GM18907 (cell line): ENCODE data around the gene SHTN1.

Experiments
- ATAC-seq: cut with Tn5 transposase; IDR thresholded peaks from one replicate; pipeline ENCODE4 v1.9.1; 2021; ENCODE audit warnings: mild to moderate bottlenecking, moderate library complexity; ENCODE audit not compliant: unreplicated experiment

The SHTN1 gene

GRCh38 chr10:117005026-117005526 lies at the start of gene SHTN1:
Gene SHTN1, minus strand, starts transcription at chr10:117005187. Its CDS starts 108 bp downstream, at chr10:117005079.
- peak; percentile 44 for ATAC-seq

GRCh38 chr10:117053482-117053881 lies 48.5 kb upstream of the SHTN1 start:
- no peak for ATAC-seq

- no peak for ATAC-seq
These were observed 43.0 kb upstream of the SHTN1 start for GRCh38 chr10:117047947-117048346.

DNA sequence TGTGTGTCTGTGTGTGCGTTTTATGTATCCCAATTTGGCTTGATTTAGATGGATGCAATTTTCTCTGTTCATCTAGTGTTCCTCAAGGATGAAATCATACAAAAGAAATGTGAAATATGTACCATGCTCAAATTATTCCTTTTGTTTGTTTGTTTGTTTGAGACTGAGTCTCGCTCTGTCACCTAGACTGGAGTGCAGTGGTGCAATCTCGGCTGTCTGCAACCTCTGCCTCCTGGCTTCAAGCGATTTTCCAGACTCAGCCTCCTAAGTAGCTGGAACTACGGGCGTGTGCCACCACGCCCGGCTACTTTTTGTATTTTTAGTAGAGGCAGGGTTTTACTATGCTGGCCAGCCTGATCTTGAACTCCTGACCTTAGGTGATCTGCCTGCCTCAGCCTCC lies 11.3 kb upstream of the SHTN1 start:
- no peak for ATAC-seq

DNA sequence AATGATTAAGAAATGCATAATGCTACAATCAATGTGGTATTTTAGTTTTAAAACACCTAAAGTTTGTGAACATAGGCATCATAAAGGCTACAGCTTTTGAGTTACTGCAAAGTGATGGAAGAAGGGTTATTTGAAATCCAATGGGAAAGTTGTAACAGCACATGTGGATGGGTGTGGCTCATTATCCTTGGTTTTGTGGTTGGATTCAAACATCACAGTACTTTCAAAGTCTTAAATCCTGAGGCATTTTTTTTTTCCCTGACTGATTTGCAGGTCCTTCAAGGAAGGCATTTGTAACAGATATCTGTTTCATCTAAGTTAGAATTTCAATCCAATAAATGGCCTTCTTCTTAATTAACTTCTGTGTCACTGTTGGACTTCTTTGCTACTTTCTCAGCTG lies 9.8 kb upstream of the SHTN1 start:
- ATAC-seq: no peak

- no peak for ATAC-seq
These were observed 2.1 kb upstream of the SHTN1 start for GRCh38 chr10:117007080-117007479.

DNA sequence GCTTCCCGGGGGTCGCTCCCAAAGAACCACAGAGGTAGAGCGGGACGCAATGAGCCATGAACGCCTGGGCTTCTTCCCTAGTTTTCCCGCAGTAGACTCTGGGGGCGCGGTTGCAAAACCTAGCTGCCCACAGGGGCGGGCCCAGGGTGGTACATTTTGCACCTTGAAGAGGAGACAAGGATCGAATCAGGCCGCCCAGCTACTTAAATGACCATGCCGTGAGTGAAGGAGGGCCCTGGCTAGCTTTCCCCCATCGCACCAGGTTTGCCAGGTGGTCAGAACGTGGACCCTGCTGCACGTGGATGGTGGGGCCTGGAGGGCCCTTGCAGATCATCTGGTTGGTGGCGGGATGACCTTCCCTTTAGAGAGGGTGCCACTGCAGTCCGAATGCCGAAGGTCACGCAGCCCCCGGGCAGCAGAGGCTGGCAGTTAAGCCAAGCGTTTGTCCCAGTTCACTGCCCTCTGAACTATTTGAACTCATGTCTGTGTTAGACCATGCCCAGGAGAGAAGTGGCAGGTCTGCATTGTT lies 604 bp upstream of the SHTN1 start:
- no peak for ATAC-seq

GRCh38 chr10:117004227-117005025 lies 561 bp downstream of the SHTN1 start:
- peak; percentile 66 for ATAC-seq

- no peak for ATAC-seq
These were observed 1.7 kb downstream of the SHTN1 start for GRCh38 chr10:117003336-117003735.

DNA sequence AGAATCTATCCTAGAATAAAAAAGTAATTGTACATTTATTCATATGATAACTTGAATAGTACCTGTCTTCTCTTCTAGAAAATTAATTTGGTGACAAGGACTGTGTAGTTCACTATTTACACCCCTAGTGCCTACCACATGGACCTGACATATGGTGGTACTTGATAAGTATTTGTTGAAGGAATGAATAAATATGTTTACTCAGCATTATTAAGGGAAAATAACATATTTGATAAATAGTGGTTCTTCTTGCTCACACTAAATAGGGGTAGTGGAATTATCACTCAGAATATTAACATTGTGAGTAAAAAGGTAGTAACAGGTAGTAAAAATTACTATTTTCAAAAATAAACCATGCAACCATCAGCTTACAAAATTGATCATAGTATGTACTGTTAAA lies 2.8 kb downstream of the SHTN1 start:
- no peak for ATAC-seq

- no peak for ATAC-seq
These were observed 3.8 kb downstream of the SHTN1 start for GRCh38 chr10:117001144-117001543.

DNA sequence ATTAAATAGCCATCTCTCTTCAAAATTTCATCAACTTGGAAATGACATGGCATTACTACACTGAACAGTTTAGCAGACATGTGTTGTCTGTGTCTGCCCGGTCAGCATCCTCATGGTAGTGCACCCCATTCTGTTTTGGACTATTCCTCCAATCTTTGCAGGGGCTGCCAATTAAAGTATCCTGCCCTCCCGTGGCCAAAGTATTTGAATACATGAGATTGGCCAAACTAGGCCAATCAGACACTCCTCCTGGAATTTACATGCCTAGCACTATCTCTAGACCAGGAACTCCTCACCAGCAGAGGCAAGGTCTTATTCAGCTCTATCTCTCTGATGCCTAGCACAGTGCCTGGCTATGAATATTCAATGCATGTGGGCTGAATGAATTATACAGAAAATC lies 4.4 kb downstream of the SHTN1 start:
- no peak for ATAC-seq

DNA sequence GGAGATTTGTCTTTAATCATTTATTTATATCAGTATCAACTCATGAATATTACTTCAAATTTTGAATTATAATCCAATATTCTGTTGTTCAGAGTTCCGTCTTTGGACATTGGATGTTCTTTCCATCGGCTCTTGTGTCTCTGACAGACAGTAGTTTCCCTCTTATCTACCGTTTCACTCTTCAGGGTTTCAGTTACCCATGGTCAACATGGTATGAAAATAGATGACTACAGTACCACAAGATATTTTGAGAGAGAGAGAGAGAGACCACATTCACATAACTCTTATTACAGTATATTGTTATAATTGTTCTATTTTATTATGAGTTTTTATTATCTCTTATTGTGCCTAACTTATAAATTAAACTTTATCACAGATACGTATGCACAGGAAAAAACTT lies 6.8 kb downstream of the SHTN1 start:
- ATAC-seq: no peak

GRCh38 chr10:116997015-116997414 lies 8.0 kb downstream of the SHTN1 start:
- ATAC-seq: no peak

- ATAC-seq: no peak
These were observed 9.3 kb downstream of the SHTN1 start for GRCh38 chr10:116995648-116996047.

DNA sequence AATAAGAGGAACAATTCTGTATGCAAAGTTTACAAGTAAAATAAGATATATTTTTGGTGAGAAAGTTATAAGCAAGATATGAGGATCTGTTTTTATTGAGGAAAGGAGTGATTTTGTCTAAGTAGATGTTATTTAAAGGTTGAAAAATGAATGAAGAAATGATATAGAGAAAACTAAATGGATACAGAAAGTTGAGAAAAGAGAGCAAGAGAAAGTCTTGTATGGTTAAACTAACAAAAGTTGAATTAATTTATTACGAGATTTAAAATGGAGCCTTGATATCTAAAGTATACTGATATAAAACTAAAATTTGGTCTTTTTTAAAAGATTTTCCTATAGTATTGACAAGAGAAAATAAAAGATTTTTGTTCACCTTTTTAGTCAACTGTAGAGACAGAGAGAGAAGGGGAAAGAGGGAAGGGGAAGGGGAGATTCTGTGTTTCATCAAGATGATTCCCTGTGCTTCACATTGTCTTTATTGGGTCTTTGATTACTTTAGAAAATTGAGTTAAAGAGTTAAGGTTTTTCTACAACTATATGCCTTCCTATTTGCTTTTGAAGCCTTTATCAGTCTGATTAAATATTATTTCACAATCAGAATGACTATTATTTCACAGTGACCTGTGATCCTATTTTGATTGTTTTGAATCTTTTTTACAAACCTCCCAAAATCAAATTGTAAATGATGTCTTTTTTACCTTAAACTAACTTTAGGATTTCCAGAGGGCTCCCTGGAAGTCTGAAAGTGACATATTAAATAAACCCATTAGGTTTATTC lies 10.7 kb downstream of the SHTN1 start:
- ATAC-seq: no peak

GRCh38 chr10:116993610-116994009 lies 11.4 kb downstream of the SHTN1 start:
- no peak for ATAC-seq

DNA sequence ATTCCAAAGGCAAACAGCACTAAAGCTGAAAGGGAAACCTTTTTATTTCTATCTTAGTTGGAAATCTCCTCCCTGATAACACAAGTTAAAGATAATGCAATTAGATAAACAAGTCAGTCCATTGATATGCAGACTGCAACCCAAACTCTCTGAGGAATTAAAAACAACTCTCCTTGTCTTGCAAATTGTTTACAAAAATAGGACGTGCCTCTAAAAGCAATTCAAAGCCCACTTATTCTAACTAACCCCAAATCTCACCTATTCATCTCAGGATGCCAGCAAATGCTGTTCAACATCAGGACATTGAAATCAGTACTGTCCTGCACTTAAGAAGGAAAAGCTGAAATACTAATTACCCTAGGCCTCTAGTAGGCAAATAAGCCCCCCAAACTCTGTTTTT lies 12.8 kb downstream of the SHTN1 start:
- no peak for ATAC-seq

DNA sequence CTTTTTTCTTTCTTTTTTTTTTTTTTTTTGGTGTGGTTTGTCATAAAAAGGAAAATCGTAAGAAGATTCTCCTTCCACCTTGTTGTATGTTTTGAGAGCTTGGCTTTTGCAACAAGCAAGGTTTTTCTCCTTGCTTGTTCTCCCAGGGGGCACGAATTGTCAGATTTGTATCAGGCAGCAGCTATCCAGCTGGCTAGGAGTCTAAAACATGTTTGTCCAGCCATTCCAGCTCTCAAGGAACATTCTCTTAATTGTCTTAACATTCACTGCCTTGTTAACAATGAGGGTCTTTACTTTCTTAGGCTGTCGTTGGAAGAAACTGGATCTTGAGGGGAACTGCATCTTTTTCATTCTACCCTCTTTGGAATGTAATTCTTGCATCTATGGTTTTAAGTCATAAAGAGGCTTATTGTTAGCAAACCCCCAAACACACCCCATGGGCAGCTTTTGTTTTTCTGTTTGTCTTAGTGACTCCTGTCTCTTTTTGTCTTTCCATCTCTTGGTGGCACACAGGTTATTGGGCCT lies 14.6 kb downstream of the SHTN1 start:
- no peak for ATAC-seq

DNA sequence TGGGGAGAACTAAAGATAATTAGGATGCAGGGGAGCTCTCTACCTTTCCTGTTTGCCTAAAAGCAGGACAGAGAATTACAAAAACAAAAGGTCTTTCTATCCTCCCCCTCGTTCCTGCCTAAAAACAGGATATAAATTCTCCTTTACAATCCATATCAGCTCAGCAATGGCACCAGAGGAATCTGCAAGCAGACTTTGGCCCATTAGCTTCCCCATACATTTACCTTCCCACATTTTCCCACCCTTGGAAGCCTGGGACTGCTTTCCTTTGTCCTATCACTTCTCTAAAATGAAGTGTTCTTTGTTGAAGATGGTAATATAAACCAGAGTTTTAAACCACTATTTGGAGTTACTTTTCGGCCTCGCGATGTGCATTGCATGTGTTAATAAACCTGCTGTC lies 15.5 kb downstream of the SHTN1 start:
- no peak for ATAC-seq

DNA sequence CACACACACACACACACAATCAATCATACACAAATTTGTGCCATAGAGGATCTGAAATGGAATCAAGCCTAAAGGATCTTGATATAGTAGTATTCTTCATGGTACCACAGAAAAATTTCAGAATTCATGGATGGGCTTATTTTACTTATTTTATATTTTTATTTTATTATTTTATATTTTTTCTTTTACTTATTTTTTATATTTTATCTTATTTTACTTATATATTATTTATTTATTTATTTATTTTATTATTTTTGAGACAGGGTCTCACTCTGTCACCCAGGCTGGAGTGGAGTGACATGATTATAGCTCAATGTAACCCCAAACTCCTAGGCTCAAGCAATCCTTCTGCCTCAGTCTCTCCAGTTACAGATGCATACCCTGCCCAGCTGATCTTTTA lies 16.7 kb downstream of the SHTN1 start:
- ATAC-seq: no peak

GRCh38 chr10:116985611-116986010 lies 19.4 kb downstream of the SHTN1 start:
- ATAC-seq: no peak
